ENCODE data around the gene CFDP1. TPM values are rescaled to one million over a fixed set of nuclear protein-coding genes. Genes with fewer than 3 reads are reported as not detected.

The CFDP1 gene
- total and polyA plus RNA-seq, 11 donors = 17.7 to 60.6 (median 25.3) TPM

DNA sequence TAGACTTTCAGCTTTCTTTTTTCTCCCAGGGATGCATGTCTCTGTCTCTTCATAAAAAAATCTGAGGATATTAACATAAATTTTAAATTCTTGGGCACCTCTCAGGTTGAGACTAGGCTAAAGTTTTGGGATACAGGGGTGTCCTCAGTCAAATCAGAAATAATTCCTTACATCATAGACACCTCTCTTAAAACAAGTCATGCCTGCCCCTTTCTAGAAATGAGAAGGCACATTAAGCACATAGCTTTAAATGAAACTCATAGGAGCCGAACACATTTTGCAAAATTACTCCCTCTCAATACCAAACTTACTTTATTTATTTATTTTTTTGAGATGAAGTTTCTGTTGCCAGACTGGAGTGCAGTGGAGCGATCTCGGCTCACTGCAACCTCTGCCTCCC, 114.6 kb downstream of the CFDP1 start:
- intact Hi-C loops (cut with DNase I) = loop anchor here in 1 of 10 donors (10.0 kb wide), 1 partner anchor 56 kb away; no protein-coding TSS in a partner anchor
- H3K27ac ChIP-seq = peak overlapping the region in 1 of 12 donors; percentile 80
- no peak for TF ChIP-seq POLR2A (IDR thresholded peaks at IDR 0.05)
- TF ChIP-seq, protein P1, sequence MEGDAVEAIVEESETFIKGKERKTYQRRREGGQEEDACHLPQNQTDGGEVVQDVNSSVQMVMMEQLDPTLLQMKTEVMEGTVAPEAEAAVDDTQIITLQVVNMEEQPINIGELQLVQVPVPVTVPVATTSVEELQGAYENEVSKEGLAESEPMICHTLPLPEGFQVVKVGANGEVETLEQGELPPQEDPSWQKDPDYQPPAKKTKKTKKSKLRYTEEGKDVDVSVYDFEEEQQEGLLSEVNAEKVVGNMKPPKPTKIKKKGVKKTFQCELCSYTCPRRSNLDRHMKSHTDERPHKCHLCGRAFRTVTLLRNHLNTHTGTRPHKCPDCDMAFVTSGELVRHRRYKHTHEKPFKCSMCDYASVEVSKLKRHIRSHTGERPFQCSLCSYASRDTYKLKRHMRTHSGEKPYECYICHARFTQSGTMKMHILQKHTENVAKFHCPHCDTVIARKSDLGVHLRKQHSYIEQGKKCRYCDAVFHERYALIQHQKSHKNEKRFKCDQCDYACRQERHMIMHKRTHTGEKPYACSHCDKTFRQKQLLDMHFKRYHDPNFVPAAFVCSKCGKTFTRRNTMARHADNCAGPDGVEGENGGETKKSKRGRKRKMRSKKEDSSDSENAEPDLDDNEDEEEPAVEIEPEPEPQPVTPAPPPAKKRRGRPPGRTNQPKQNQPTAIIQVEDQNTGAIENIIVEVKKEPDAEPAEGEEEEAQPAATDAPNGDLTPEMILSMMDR (IDR thresholded peaks at IDR 0.05) = no peak
- ATAC-seq (no peak), DNase-seq (no peak)
- H3K4me3 ChIP-seq = no peak overlapping the region
- WGBS, 4 donors = 93 to 99% (median 97%) methylated on average over 3 of the region's 3 CpGs
- H3K9me3 ChIP-seq = no peaks in the 10 kb centered on the region
- H3K36me3 ChIP-seq = peaks cover 0 to 10% (median 0%) of the 10 kb centered on the region in 9 donors
- peaks cover 0 to 35% (median 17%) of the 10 kb centered on the region in 12 donors for H3K4me1 ChIP-seq
- peaks cover 0 to 33% (median 0%) of the 10 kb centered on the region in 9 donors for H3K27me3 ChIP-seq

DNA sequence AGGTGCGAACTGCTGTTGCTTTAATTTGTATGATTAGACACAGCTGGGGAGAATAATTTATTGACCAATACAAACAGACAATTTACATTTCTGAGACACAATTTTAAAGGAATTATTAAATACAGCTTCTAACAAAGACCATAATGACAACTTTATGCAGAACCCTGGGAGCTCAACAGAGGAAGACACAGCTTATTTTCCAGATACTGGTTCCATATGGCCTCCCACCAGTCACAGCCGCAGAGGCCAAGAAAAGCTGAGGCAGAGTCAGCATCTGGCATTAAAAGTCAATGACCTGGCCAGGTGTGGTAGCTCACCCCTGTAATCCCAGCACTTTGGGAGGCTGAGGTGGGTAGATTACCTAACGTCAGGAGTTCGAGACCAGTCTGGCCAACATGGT, 115.8 kb downstream of the CFDP1 start:
- Histone ChIP-seq H3K4me1 (peaks cover 0 to 36% (median 17%) of the 10 kb centered on the region in 12 donors), H3K27me3 (peaks cover 0 to 24% (median 0%) of the 10 kb centered on the region in 9 donors), H3K36me3 (peaks cover 0 to 10% (median 4%) of the 10 kb centered on the region in 9 donors), H3K9me3 (no peaks in the 10 kb centered on the region), H3K4me3 (no peak overlapping the region), H3K27ac (peak overlapping the region in 9 of 12 donors; percentile 11 to 80 (median 63))
- WGBS, 4 donors = 67 to 81% (median 75%) methylated on average over 4 of the region's 4 CpGs
- no peak for ATAC-seq
- no peak for DNase-seq
- no peak for TF ChIP-seq POLR2A (IDR thresholded peaks at IDR 0.05)
- TF ChIP-seq, protein P1 (IDR thresholded peaks at IDR 0.05) = no peak
- intact Hi-C loops (cut with DNase I) = loop anchor here in 1 of 10 donors (10.0 kb wide), 1 partner anchor 57 kb away; no protein-coding TSS in a partner anchor

DNA sequence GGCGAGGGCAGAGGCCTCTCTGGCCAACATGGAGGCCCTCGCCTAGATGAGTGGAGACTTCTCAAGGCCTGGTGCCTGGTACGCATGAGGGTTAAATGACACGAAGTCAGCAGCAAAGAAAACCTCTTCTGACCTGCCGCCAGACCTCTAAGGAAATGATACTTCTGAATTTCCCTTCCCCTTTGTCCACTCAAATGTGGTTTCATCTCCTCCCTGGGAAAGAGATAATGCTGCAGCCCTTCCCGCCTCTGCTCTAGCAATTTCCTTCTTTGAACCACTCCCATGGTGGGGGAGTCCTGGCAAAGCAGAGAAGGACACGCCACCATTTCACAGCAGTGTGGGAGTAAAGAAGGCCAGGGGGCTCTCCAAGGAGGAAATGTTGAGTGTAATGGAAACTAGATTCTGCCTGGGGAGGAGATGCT, 116.2 kb downstream of the CFDP1 start:
- WGBS, 4 donors = 60 to 70% (median 67%) methylated on average over 7 of the region's 7 CpGs
- DNase-seq (peak in 3 of 5 donors; percentile 51 to 73 (median 69)), ATAC-seq (peak in 3 of 4 donors; percentile 63 to 88 (median 69))
- Histone ChIP-seq H3K4me3 (no peak overlapping the region), H3K36me3 (peaks cover 0 to 10% (median 4%) of the 10 kb centered on the region in 9 donors), H3K27me3 (peaks cover 0 to 23% (median 0%) of the 10 kb centered on the region in 9 donors), H3K9me3 (no peaks in the 10 kb centered on the region), H3K27ac (peak overlapping the region in 9 of 12 donors; percentile 11 to 83 (median 64)), H3K4me1 (peaks cover 0 to 39% (median 16%) of the 10 kb centered on the region in 12 donors)
- intact Hi-C loops (cut with DNase I) = loop anchor here in 1 of 10 donors (10.0 kb wide), 1 partner anchor 58 kb away; no protein-coding TSS in a partner anchor
- no peak for TF ChIP-seq POLR2A (IDR thresholded peaks at IDR 0.05)
- TF ChIP-seq, protein P1 (IDR thresholded peaks at IDR 0.05) = no peak

DNA sequence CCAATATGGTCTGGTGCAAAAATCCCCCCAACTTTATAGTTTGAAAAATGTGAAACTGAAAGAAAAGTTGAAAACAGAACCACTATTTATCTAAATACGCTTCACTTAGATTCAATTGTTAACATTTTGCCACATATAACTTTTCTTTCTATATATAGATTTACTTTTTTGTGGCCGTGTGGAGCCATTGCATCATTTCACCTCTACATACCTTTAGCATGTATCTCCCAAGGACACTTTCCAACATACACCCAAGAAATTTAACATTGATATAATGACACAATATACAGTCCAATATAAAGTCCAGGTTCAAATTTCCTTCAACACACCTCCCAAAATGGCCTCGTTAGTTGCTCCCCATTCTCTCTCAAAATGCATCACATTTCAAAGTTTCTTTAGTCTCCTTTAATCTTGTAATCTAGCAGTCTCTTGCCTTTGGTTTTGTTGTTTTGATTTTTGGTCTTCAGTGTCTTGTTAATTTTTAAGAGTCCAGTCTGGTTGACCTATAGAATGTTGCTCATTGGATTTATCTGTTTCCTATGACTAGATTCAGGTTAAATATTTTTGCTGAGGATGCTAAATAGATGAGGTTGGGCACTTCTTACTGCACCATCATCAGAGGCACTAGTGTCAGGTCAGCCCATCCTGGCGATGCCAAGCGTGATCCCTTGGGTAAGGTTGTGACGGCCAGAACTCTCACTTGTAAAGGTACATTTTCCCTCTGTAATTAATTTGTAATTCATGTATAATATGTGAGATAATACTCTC, 117.6 kb downstream of the CFDP1 start:
- TF ChIP-seq, protein P1 (IDR thresholded peaks at IDR 0.05) = no peak
- no peak for TF ChIP-seq POLR2A (IDR thresholded peaks at IDR 0.05)
- no peak for DNase-seq
- Histone ChIP-seq H3K4me3 (no peak overlapping the region), H3K36me3 (peaks cover 0 to 10% (median 4%) of the 10 kb centered on the region in 9 donors), H3K9me3 (no peaks in the 10 kb centered on the region), H3K4me1 (peaks cover 0 to 46% (median 18%) of the 10 kb centered on the region in 12 donors), H3K27ac (no peak overlapping the region), H3K27me3 (peaks cover 0 to 21% (median 0%) of the 10 kb centered on the region in 9 donors)
- intact Hi-C loops (cut with DNase I) = loop anchor here in 1 of 10 donors (10.0 kb wide), 1 partner anchor 59 kb away; no protein-coding TSS in a partner anchor
- WGBS, 4 donors = 93 to 98% (median 96%) methylated on average over 6 of the region's 6 CpGs
- ATAC-seq = no peak

All from heart left ventricle (tissue), 16 donors.